COLO829 (cell line): ENCODE results near the gene NLRP7.
"Not testable (repeated sequence)": the region's sequence is repeated elsewhere in the genome, so short reads cannot be mapped to it uniquely, and the experiment has no call there.

ENCODE experiments used
- DNase-seq: peaks from one replicate; pipeline ENCODE4 v3.0.0; 2012; ENCODE audit warnings: low spot score

The NLRP7 gene

DNA sequence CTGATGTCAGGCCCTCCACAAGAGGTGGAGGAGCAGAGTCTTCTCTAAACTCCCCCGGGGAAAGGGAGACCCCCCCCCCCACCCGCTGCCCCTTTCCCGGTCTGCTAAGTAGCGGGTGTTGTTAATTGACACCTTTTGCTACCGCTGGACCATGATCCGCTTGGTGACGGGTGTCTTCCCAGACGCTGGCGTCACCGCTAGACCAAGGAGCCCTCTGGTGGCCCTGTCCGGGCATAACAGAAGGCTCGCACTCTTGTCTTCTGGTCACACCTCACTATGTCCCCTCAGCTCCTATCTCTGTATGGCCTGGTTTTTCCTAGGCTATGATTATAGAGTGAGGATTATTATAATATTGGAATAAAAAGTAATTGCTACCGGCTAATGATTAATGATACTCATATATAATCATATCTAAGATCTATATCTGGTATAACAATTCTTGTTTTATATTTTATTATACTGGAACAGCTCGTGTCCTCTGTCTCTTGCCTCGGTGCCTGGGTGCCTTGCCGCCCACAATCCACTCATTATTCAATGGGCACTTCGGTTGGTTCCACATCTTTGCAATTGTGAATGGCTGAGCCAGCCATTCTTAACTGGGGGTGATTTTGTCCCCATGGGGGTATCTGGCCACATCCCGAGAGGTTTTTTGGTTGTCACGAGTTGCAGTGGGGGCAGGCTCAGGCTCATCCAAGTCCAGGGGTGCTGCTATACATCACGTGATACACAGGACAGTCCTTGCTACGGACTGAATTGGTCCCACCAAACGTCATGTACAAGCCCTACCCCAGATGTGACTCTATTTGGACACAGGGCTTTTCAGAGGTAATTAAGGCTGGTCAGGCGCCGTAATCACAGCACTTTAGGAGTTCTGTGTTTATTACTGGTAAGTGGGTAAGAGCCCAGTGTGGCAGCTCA lies 27.4 kb downstream of the NLRP7 start:
- DNase-seq = not testable (repeated sequence)

DNA sequence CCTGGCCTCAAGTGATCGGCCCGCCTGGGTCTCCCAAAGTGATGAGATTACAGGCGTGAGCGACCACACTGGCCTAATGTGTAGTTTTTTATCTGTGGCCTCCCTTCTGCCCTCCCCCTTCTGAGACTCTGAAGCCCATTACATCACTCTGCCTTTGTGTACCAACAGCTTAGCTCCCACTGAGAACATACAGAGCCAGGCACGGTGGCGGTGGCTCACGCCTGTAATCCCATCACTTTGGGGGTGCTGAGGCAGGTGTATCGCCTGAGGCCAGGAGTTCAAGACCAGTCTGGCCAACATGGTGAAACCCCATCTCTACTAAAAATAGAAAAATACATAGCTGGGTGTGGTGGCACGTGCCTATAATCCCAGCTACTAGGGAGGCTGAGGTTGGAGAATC lies 28.8 kb downstream of the NLRP7 start:
- no peak for DNase-seq

- DNase-seq = no peak
Observed at GRCh38 chr19:54916822-54917221, 30.5 kb downstream of the NLRP7 start.

- DNase-seq = not testable (repeated sequence)
Observed at GRCh38 chr19:54907899-54908298, 39.4 kb downstream of the NLRP7 start.

DNA sequence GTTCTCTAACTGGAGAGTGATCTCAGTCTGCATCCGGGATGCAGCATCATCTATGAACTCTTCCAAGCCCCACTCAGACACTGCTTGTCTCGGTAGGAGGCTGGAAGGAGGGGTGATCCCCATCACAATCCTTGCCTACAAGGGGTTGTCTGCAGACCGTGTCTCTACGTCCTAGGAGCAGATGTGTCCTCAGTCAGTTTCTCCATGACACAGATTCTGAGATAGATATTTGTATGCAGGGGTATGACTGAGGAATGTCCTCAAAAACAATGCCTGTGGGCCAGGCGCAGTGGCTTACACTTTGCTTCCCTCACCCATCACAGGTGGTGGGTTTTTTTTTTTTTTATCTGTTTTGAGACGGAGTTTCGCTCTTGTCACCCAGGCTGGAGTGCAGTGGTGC lies 40.5 kb downstream of the NLRP7 start:
- DNase-seq = no peak

- no peak for DNase-seq
Observed at GRCh38 chr19:54905803-54906511, 41.4 kb downstream of the NLRP7 start, which contains the start of gene NCR1. Gene NCR1, plus strand, starts transcription at chr19:54906148. Its CDS starts 40 bp downstream, at chr19:54906188.

GRCh38 chr19:54905421-54905802 lies 41.9 kb downstream of the NLRP7 start:
- DNase-seq = no peak

DNA sequence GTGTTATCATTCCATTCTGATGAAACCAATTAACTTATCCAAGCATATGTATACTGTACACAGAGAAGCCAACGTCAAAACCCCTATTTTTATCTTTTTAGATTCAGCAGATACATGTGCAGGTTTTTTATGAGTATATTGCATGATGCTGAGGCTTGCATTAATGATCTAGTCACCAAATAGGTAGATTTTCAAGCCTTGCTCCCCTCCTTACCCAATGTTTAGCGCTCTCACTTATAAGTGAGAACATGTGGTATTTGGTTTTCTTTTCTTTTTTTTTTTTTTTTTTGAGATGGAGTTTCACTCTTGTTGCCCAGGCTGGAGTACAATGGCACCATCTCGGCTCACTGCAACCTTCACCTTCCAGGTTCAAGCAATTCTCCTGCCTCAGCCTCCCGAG lies 43.1 kb downstream of the NLRP7 start:
- not testable (repeated sequence) for DNase-seq

- no peak for DNase-seq
Observed at GRCh38 chr19:54903303-54903702, 44.0 kb downstream of the NLRP7 start.

DNA sequence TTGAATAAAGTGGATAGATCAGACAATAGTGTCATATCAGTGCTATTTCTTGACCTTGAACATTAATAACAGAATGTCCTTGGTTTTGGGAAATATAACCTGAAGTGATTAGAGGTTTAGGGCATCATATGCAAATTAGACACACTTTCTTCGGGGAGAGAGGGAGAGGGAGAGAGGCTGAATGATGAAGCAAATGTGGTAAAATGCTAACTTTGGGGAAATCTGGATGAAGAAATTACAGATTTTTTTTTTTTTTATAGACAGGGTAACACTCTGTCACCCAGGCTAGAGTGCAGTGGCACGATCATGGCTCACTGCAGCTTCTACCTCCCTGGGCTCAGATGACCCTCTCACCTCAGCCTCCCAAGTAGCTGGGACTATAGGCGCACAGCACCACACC lies 45.3 kb downstream of the NLRP7 start:
- DNase-seq = no peak

- not testable (repeated sequence) for DNase-seq
Observed at GRCh38 chr19:54901153-54901552, 46.2 kb downstream of the NLRP7 start.

DNA sequence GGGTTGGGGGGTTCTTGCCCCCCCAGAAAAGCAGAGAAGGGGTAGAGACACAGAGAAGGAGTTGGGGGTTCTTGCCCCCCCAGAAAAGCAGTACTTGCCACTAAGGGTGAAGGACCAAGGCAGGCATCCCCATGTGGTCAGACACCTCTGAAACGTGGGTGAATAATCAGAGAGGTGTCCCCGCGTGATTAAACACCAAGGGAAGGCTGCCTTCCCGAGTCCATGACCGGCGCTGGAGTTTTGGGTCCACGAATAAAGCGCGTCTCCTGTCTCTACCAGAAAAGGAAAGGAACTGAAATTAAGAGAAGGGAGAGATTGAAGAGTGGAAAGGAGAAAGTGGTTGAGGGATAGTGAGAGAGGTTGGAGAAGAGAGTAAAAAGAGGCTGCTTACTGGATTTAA lies 47.7 kb downstream of the NLRP7 start:
- not testable (repeated sequence) for DNase-seq

DNA sequence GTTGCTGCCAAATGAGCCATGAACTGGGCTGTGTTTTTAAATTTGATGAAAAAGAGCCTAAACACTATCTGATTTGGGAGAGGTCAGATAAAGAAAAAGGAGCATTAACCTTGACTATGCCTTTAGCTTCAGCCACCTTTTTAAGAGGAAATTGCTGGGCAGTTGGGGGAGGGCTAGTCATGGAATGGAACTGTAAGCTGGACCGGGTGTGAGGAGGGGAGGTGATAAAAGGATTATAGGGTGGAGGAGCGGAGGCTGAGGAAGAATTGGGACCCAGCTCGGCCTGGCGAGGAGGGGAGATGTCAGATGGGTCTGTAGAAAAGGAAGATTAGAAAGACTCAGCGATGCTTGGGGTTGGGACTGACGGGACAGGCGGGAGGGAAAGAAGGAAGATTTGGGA lies 48.6 kb downstream of the NLRP7 start:
- DNase-seq = not testable (repeated sequence)

DNA sequence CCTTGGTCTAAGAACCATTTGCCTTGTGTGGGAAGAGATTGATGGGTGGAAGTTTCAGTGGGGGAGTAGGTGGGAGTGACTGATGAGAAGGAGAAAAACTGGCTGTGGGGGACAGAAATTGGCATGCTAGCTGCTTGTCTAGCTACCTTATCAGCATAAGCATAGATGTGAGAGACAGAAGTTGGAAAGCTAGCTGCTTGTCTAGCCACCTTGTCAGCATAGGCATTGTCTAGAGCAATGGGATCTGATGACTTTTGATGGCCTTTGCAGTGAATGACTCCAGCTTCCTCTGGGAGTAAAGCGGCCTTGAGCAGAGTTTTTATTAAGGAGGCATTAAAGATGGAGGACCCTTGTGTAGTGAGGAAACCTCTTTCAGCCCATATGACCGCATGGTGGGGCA lies 51.3 kb downstream of the NLRP7 start:
- DNase-seq = no peak

- DNase-seq = not testable (repeated sequence)
Observed at GRCh38 chr19:54894106-54894505, 53.2 kb downstream of the NLRP7 start.

DNA sequence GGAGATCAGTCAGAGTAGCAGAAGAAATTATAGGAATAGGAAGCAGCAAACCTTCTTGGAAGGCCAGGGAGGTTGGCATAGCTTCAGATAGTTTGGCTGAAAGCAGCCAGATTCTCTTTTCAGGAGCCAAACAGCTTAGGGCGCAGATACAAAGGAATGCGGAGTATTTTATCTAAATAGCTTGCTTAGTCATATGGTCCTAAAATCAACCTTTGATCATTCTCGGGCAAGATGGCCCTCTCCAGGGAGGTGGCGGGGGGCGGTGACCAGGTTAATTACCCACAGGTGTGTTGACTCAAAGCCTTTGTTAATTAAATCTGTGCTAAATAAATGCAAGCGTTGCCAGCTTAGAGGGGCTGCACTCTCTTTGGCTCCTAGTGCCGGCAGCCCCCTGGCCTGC lies 53.9 kb downstream of the NLRP7 start:
- DNase-seq = no peak

- no peak for DNase-seq
Observed at GRCh38 chr19:54889566-54889965, 57.8 kb downstream of the NLRP7 start.

DNA sequence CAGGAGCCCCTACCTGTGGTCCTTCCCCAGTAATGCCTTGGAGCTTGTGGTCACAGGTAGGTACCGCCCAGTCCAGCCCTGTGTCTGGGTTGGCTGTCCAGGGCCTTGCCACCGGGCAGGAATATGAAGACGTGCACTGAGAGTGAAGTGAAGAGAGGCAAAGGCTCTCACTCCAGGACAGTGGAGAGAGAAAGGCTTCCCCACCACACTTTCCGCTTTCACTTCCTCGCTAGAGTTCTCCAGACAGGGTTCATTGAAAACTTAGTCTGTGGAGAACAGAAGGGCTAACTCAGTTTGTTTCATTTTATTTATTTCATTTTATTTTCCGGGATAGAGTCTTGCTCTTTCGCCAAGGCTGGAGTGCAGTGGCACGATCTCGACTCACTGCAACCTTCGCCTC lies 59.1 kb downstream of the NLRP7 start:
- DNase-seq = no peak

- DNase-seq = no peak
Observed at GRCh38 chr19:54883228-54883627, 64.1 kb downstream of the NLRP7 start.

DNA sequence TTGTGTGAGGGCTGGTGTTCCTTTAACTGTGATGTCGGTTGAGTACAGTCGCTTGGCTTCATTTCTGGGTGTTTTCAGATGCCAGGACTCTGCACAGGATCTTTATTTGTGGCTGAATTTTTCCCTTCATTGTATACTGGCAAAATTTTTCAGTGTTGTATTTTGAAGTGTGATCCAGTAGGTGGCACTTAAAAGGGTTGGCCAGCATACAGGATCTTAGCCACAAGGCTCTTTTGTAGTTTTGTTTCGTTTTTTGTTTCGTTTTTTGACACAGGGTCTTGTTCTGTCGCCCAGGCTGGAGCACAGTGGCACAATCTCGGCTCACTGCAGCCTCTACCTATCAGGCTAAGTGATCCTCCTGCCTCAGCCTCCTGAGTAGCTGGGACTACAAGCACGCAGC lies 64.6 kb downstream of the NLRP7 start:
- DNase-seq = no peak

- DNase-seq = no peak
Observed at GRCh38 chr19:54881884-54882283, 65.4 kb downstream of the NLRP7 start.

DNA sequence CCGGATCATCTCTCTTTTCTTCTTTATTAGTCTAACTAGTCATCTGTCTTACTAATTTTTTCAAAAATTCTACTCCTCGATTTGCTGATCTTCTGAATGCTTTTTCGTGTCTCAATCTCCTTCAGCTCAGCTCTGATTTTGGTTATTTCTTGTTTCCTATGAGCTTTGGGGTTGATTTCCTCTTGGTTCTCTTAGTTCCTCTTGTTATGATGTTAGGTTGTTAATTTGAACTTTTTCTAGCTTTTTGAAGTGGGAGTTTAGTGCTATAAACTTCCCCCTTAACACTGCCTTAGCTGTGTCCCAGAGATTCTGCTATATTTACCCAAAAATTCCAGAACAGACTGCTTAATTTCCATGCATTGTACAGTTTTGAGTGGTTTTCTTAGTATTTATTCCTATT lies 69.9 kb downstream of the NLRP7 start:
- no peak for DNase-seq

- DNase-seq = no peak
Observed at GRCh38 chr19:54875506-54875905, 71.8 kb downstream of the NLRP7 start.
